GM23248 (cell line): ENCODE data around the gene CYTH4. TPM values are rescaled to one million over a fixed set of nuclear protein-coding genes. Genes with fewer than 3 reads are reported as not detected.

ENCODE experiments used
- DNase-seq: peaks from one replicate; pipeline ENCODE4 v3.0.0-alpha.2; 2015
- H2AFZ ChIP-seq: fragments of 200-600 bp; sonication (generic); 2 replicates; pipeline ENCODE4 v1.6.1; 2016; ENCODE audit warnings: antibody characterized with exemption
- H3F3A ChIP-seq: fragments of 200-600 bp; sonication (generic); 2 replicates; pipeline ENCODE4 v1.6.1; 2016; ENCODE audit warnings: mild to moderate bottlenecking, antibody characterized with exemption, mixed run types; ENCODE audit not compliant: insufficient read depth
- H3K27ac ChIP-seq: fragments of 200-600 bp; sonication (generic); 2 replicates; pipeline ENCODE4 v1.5.1; 2016; ENCODE audit warnings: mild to moderate bottlenecking
- H3K27me3 ChIP-seq: fragments of 200-600 bp; sonication (generic); replicated peaks from 2 replicates; pipeline ENCODE4 v1.6.1; 2016; ENCODE audit warnings: mild to moderate bottlenecking; ENCODE audit not compliant: insufficient read depth
- H3K36me3 ChIP-seq: fragments of 200-600 bp; sonication (generic); 2 replicates; pipeline ENCODE4 v1.6.1; 2016; ENCODE audit warnings: low read depth, mild to moderate bottlenecking
- H3K4me1 ChIP-seq: fragments of 200-600 bp; sonication (generic); 2 replicates; pipeline ENCODE4 v1.6.1; 2016; ENCODE audit warnings: mild to moderate bottlenecking; ENCODE audit not compliant: insufficient read depth
- H3K4me2 ChIP-seq: fragments of 200-600 bp; sonication (generic); one replicate; pipeline ENCODE4 v1.6.1; 2016; ENCODE audit warnings: mild to moderate bottlenecking; ENCODE audit not compliant: unreplicated experiment
- H3K4me3 ChIP-seq: fragments of 200-600 bp; sonication (generic); 2 replicates; pipeline ENCODE4 v1.5.1; 2016; ENCODE audit warnings: mild to moderate bottlenecking
- H3K79me2 ChIP-seq: fragments of 200-600 bp; sonication (generic); 2 replicates; pipeline ENCODE4 v1.6.1; 2016; ENCODE audit warnings: mild to moderate bottlenecking; ENCODE audit not compliant: insufficient read depth
- H3K9ac ChIP-seq: fragments of 200-600 bp; sonication (generic); 2 replicates; pipeline ENCODE4 v1.6.1; 2016; ENCODE audit warnings: mild to moderate bottlenecking
- H3K9me2 ChIP-seq: fragments of 200-600 bp; sonication (generic); 2 replicates; pipeline ENCODE4 v1.6.1; 2016; ENCODE audit warnings: mixed run types, mild to moderate bottlenecking, moderate library complexity; ENCODE audit not compliant: insufficient read depth
- H3K9me3 ChIP-seq: fragments of 200-600 bp; sonication (generic); one replicate; pipeline ENCODE4 v1.6.1; 2017; ENCODE audit warnings: low read depth
- H4K20me1 ChIP-seq: fragments of 200-600 bp; sonication (generic); 2 replicates; pipeline ENCODE4 v1.6.0; 2016; ENCODE audit not compliant: insufficient read depth
- EZH2 ChIP-seq: fragments of 200-600 bp; sonication (generic); IDR thresholded peaks from 2 replicates; pipeline ENCODE4 v1.6.1; 2018; ENCODE audit warnings: antibody characterized with exemption, mild to moderate bottlenecking; ENCODE audit not compliant: insufficient read depth, poor library complexity, severe bottlenecking
- EZH2phosphoT487 ChIP-seq: fragments of 200-600 bp; sonication (generic); IDR thresholded peaks from 2 replicates; pipeline ENCODE4 v1.6.1; 2018; ENCODE audit warnings: antibody characterized with exemption, moderate library complexity, mild to moderate bottlenecking, low read depth; ENCODE audit not compliant: insufficient read depth
- WGBS, 2 experiments: methylation state at CpG; one replicate each; pipeline ENCODE4 v1.1.6; 2015 to 2017; ENCODE audit warnings: low lambda C conversion rate in 2 of 2, low coverage in 1 of 2; ENCODE audit errors: missing lambda C conversion rate in 2 of 2; 5-methylcytosine and 5-hydroxymethylcytosine counted together
- in situ Hi-C: fragments of 300-500 bp; cut with MboI; formaldehyde crosslinking; loops from 2 replicates; pipeline ENCODE4 v1.15.0; 2020
- polyA plus RNA-seq: library from polyadenylated mRNA; unstranded; fragments of >200 nt; fragmentation: Nextera tagmentation; extraction: Ambion mirVana; gene quantifications from 2 replicates; pipeline ENCODE4 v1.2.1, GENCODE V29; 2016
- total RNA-seq: library from RNA; depleted of rRNA; stranded (reverse); fragments of >200 nt; shearing (Covaris generic); gene quantifications from 2 replicates; pipeline ENCODE4 v1.2.3, GENCODE V29; 2014

The CYTH4 gene
- total and polyA plus RNA-seq, 2 experiments from 2014 or later, result not detected

- H3K4me2 ChIP-seq, result no peak overlapping the region
- no peaks in the 10 kb centered on the region for H3K79me2 ChIP-seq
- 83 to 84% methylated on average over 18 to 19 of the region's 19 CpGs for WGBS, 2 experiments
- H3K9ac ChIP-seq, result no peak overlapping the region
- H3K36me3 ChIP-seq, result no peaks in the 10 kb centered on the region
- TF ChIP-seq EZH2, result no peak
- no peak for TF ChIP-seq EZH2phosphoT487
- DNase-seq, result no peak
- H3K27me3 ChIP-seq, result no peaks in the 10 kb centered on the region
- no peak overlapping the region for H2AFZ ChIP-seq
- H3K9me3 ChIP-seq, result no peaks in the 10 kb centered on the region
- H4K20me1 ChIP-seq, result no peaks in the 10 kb centered on the region
- in situ Hi-C loops, result no loop called here
- H3K27ac ChIP-seq, result no peak overlapping the region
- no peak overlapping the region for H3K4me3 ChIP-seq
- H3F3A ChIP-seq, result peaks cover 16% of the 10 kb centered on the region
- H3K4me1 ChIP-seq, result peaks cover 25% of the 10 kb centered on the region
- H3K9me2 ChIP-seq, result no peaks in the 10 kb centered on the region
Measured at GRCh38 chr22:37349043-37349814, 66.9 kb downstream of the CYTH4 start.

GRCh38 chr22:37351232-37351631, 68.9 kb downstream of the CYTH4 start:
- H3K9me3 ChIP-seq, result no peaks in the 10 kb centered on the region
- H3F3A ChIP-seq, result peaks cover 5% of the 10 kb centered on the region
- no peak overlapping the region for H3K4me3 ChIP-seq
- H3K9me2 ChIP-seq, result no peaks in the 10 kb centered on the region
- H4K20me1 ChIP-seq, result no peaks in the 10 kb centered on the region
- H3K36me3 ChIP-seq, result no peaks in the 10 kb centered on the region
- H3K9ac ChIP-seq, result no peak overlapping the region
- peaks cover 16% of the 10 kb centered on the region for H3K4me1 ChIP-seq
- no peaks in the 10 kb centered on the region; the same call in 1 of the 2 replicates for H3K27me3 ChIP-seq
- no peak overlapping the region for H3K4me2 ChIP-seq
- 21 to 31% methylated on average over 3 of the region's 3 CpGs for WGBS, 2 experiments
- no peaks in the 10 kb centered on the region for H3K79me2 ChIP-seq
- DNase-seq, result no peak
- H2AFZ ChIP-seq, result no peak overlapping the region
- in situ Hi-C loops, result no loop called here
- H3K27ac ChIP-seq, result no peak overlapping the region
- TF ChIP-seq EZH2 (no peak), EZH2phosphoT487 (no peak)

GRCh38 chr22:37352481-37352880, 70.2 kb downstream of the CYTH4 start:
- Histone ChIP-seq H3K9ac (no peak overlapping the region), H3K4me2 (no peak overlapping the region), H2AFZ (no peak overlapping the region), H3K27me3 (no peaks in the 10 kb centered on the region; the same call in 1 of the 2 replicates), H3K36me3 (no peaks in the 10 kb centered on the region), H3K9me2 (no peaks in the 10 kb centered on the region), H3K9me3 (no peaks in the 10 kb centered on the region), H3K27ac (no peak overlapping the region), H4K20me1 (no peaks in the 10 kb centered on the region), H3K4me3 (no peak overlapping the region), H3F3A (no peaks in the 10 kb centered on the region), H3K79me2 (no peaks in the 10 kb centered on the region), H3K4me1 (peaks cover 12% of the 10 kb centered on the region)
- no peak for TF ChIP-seq EZH2
- no peak for TF ChIP-seq EZH2phosphoT487
- no peak for DNase-seq
- in situ Hi-C loops, result no loop called here
- WGBS, 2 experiments, result 65 to 76% methylated on average over 7 of the region's 7 CpGs

GRCh38 chr22:37353839-37354238, 71.5 kb downstream of the CYTH4 start:
- no peaks in the 10 kb centered on the region for H3K9me2 ChIP-seq
- no peak overlapping the region for H3K27ac ChIP-seq
- no peak overlapping the region for H3K9ac ChIP-seq
- H3K4me3 ChIP-seq, result no peak overlapping the region
- no peaks in the 10 kb centered on the region for H3K79me2 ChIP-seq
- H3K27me3 ChIP-seq, result no peaks in the 10 kb centered on the region; the same call in 1 of the 2 replicates
- no peaks in the 10 kb centered on the region for H3K36me3 ChIP-seq
- DNase-seq, result peak; percentile 74
- no peaks in the 10 kb centered on the region for H4K20me1 ChIP-seq
- TF ChIP-seq EZH2phosphoT487 (no peak), EZH2 (no peak)
- H3K4me2 ChIP-seq, result peak overlapping the region; percentile 14
- WGBS, 2 experiments, result 32 to 37% methylated on average over 16 of the region's 16 CpGs
- no peaks in the 10 kb centered on the region for H3K9me3 ChIP-seq
- no peak overlapping the region for H2AFZ ChIP-seq
- in situ Hi-C loops, result no loop called here
- peaks cover 12% of the 10 kb centered on the region for H3K4me1 ChIP-seq
- no peaks in the 10 kb centered on the region for H3F3A ChIP-seq
